ENCODE results near the gene TLCD1.

TLCD1 gene, protein sequence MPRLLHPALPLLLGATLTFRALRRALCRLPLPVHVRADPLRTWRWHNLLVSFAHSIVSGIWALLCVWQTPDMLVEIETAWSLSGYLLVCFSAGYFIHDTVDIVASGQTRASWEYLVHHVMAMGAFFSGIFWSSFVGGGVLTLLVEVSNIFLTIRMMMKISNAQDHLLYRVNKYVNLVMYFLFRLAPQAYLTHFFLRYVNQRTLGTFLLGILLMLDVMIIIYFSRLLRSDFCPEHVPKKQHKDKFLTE

DNA sequence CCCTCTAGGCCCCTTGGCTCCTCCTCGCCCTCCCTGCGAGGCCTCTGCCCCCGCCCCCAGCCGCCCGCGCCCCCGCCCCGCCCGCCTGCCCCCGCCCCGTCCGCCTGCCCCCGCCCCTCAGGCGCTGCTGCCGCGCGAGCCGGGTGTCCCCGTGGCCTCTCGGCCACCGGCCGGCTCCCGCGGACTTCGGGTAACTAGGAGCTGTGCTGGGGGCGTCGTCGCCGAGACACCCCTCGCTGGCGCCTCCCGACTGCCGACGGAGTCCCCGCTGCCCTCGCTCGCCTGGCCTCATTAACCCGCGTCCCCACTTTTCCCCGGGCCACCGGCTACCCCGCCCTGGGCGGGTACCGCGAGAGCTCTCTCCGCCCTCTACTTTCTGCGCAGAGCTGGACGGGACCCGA lies at the start of gene TLCD1:
TSS of gene TLCD1 (minus strand) at position 8 of the 401 bp plus-strand sequence. CDS start 136 bp downstream, outside the sequence.
- DNase-seq (ENCODE audit: low spot score) = peak; percentile 71

DNA sequence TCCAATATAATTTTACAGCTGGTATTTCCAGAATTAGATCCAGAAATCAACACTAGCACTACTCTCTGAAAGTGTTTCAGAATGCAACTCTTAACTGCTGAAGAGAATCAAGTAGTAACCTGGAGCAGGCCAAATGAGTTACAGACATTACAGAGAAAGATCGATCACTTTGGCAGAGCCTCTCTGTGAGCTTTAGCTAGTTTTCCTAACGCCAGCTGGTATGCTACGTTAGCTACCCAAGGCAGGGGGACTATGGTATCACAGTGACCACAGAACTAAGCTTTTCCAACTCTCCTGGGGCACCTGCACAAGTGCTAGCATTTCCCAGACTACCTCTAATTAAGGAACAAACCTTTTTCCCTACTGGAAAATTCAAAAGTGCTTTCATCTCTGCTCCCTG lies 48.2 kb upstream of the TLCD1 start:
- DNase-seq (ENCODE audit: low spot score) = no peak

DNA sequence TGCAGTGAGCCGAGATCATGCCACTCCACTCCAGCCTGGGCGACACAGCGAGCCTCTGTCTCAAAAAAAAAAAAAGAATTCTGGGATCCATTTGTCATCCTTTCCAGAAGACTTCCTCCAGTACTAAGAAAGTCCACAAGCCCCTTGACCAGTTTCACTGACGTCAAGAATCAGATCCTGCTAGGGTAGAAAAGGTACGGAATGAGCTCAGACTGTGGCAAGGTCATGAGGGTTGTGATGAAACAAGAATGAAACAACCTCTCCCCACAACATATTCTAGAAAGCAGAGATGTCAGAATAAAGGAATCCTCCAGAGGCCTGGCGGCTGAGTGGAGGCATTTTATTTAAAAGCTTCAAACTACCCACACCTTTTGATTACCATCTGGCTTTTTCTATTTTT lies 47.7 kb upstream of the TLCD1 start:
- DNase-seq (ENCODE audit: low spot score) = no peak

DNA sequence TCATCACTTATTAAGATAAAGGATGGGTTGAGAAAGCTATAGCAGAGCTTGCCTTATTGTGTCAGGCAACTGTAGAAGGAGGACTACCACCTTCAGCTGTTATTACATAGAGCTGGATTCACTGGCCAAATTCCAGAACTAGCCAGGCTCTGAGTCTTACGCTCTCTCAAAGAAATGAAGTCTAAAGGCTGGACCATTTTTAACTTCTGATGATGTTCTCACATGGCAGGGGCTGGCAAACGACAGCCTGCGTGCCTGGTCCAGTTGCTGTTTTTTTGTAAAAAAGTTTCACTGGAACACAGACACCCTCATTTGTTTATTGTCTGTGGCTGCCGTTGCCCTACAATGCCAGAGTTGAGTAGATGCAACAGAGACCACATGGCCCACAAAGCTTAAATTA lies 39.0 kb upstream of the TLCD1 start:
- no peak for DNase-seq (ENCODE audit: low spot score)

DNA sequence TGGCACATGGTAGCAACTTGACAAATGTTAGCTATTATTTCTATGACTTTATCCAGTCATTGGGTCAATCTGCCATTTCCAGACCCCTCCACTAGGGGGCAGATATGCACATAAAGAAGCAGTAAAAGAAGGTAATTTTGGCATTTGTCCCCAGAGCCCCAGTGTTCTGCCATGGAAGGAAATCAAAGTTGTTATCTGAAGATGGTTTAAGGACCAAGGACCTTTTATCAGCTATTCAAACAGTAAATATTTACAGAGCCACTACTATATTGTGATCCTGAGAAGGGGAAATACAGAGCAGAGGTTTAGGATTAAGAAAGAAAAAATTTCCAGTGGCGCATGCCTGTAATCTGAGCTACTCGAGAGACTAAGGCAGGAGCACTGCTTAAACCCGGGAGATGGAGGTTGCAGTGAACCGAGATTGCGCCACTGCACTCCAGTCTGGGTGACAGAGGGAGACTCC lies 37.8 kb upstream of the TLCD1 start:
- peak; percentile 88 for DNase-seq (ENCODE audit: low spot score)

DNA sequence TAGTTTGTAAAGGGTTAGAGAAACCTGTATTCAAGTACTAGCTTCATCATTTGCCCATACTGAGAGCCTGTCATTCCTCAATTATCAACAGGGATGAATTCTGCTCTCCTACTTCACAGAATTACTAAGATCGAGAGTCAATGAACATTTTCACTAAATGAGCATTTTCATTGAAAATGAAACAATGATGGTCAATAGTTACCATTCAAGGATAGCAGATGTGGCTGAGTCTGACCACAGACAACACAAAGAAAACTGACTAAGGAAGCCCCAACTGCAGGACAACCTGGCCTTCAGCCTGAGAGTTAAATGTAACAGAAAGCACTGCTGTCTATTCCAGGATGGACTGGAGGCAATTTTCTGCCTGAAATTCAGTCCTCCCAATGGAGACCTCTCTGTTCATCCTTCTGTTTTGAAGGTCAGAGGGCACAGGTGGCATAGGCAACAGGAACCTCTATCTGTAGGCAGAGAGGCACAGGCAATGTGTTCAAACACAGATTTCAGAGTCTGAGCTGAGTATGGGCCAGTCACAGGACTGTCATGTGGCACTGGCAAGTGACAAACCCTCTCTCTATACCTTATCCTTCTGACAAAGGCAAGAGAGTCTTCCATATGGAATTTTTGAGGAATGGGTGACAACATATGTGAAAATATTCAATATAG lies 37.2 kb upstream of the TLCD1 start:
- DNase-seq (ENCODE audit: low spot score) = no peak

DNA sequence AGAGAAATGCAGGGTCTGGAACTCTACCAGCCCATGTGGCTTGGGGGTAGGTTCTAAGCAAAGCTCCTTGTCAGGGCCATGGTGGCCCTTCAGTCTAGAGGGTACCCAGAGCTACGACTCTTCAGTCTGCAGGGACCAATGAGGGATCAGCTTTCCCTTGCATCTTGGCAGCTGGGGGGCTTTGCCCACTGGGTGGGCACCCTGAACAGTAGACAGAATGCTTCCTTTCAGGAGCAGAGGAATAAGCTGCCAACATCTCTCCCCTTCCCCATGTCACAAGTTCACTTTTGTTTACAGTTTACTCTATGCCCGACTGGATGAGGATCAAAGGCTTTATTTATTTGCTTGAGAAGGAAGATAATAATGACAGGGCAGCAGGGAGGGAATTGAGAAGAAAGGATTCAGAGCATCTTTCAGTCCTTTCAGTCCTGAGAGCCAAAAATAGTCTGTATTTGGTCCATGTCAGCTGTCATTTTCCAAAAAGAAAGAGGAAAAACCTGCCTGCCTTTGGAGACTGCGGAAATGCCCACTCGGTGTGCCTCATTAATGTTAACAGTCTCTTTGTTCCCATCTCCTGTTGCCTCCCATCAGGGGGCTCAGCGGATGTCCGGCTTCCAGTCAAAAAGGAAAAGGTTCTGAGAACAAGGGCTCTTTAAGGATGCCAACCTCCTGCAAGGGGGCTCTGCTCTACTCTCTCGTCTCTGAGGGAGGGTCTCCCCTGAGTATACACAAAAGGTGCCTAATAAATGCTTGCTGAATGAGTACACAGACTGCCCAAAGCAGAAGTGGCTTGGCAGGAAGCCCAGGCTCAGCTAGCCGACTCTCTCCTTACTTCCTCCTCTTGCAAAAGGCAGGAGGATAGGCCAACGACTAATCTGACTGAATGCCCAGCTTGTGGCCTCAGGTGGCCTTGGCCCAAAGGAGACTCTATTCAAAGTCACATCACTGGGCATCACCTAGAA lies 34.8 kb upstream of the TLCD1 start:
- DNase-seq (ENCODE audit: low spot score) = no peak

DNA sequence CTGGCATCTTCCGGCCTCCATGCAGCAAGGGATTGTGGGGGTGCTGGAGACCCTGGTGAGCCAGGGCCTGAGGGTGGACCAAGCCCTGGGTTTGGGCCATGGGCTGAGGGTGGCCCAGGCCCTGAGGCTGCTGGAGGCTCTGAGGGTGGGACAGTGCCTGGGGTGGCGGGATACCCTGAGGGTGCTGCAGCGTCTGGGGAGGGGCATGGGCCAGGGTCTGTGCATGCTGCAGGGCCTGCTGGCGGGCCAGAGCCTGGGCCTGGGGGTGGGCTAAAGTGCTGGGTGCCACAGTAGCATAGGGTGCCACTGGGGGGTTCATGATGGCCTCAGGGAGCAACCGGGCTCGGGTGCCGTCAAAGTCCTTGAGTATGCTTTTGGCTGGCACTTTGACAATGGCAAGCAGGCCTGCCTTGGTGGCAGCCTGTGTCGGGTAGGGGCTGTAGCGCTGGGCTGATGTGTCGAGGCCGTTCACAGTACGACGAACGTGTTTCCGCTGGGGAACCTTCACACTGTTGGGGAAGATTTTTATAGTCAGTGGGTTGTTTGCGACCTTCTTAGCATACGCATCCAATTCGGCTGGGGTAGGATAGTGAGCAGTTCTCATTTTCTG lies 33.3 kb upstream of the TLCD1 start:
- DNase-seq (ENCODE audit: low spot score) = no peak

DNA sequence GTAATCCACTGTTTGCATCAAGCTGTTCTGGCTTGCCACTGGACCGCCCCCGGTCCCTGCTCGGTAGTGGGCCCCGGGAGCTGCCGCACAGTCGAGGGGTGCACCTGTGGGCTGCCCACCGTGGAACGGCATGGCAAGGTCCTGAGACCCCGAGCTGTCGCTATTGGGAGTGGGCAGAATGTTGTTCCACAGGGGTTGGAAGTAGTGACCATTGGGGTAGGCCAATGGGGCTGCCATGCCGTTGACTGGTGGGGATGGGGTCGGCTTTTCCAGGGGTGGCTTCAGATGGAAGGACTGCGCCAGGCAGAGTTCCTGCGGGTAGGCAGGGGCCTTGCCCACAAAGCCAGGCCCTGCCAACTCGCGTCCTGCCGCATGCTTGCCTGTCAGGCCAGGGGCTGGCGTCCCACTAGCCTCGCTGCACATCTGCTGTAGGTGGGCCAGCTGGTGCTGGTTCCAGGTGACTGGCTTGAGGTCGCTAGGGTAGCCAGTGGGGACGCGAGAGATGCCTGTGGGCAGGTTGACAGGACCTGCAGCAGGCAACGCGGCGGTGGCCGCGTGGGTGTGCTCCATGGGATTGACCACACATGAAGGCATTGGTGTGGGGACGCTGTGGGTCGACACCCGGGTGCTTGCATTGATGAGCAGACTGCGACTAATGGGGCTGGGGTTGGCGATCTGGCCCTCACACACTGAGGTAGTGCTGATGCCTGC lies 32.5 kb upstream of the TLCD1 start:
- no peak for DNase-seq (ENCODE audit: low spot score)

DNA sequence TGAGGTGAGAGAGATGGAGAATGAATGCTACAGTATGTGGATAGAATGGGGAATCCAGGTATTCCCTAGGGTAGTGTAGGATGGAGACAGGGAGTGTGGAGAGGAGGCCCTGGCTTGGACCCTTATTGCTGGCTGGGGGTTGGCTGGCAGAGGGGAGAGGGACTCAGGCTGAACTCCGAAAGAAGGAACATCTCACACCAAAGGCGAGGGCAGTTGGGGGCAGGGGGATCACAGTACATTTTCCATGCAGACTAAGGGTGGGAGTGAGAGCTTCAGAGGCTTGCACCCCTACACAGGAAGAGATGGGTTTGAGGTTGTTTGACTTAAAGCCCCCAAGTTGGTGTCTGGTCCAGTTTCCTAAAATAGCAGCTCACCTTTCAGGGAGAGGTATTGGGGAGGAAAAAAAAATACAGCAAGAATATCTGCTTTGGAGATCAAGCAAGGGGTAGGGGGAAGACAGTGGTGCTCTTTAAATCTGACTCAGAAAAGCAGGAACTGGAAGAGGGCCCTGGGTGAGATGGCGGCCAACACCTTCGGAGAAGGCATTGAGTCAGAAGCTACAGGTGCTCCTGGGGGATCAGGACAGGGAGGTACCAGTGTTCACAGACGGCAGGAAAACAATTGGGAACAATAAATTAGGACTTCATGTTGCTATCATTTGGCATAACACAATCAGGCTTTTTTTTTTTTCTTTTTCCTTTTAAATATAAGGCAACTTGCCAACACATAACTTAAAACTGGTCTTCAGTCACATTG lies 30.2 kb upstream of the TLCD1 start:
- DNase-seq (ENCODE audit: low spot score) = no peak

DNA sequence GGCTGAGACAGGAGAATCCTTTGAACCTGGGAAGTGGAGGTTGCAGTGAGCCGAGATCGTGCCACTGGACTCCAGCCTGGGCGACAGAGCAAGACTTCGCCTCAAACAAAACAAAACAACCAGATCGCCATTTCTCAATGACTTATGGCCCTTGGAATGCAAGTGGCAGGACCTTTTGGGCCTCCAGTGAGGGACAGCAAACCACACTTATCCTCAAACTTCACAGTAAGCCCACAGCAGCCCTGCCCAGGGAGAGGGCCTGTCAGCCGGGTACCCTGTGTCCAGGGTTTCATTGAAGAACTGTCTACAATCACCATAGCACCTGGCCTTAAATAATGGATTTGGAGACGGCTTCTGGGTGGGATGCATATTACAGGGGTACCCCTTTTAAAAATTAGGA lies 29.5 kb upstream of the TLCD1 start:
- no peak for DNase-seq (ENCODE audit: low spot score)

DNA sequence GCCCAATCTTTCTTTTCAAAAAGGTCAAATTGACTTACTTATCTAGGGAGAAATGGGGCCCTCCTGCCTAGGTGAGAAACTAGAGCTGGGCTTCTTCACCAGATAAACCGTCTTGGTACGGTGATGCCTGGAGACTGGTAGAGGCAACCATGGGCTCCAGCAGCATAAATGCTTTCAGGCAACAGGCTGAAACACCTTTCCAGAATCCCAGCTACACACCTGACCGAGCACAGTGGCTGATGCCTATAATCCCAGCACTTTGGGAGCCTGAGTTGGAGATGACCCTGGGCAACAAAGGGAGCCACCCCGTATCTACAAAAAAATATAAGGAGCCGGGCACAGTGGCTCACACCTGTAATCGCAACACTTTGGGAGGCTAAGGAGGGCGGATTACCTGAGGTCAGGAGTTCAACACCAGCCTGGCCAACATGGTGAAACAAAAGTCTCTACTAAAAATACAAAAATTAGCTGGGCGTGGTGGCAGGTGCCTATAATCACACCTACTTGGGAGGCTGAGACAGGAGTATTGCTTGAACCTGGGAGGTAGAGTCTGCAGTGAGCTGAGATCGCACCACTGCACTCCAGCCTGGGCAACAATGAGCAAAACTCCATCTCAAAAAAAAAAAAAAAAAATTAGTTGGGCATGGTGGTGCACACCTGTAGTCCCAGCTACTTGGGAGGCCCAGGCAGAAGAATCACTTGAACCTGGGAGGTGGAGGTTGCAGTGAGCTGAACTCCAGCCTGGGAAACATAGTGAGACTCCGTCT lies 25.8 kb upstream of the TLCD1 start:
- no peak for DNase-seq (ENCODE audit: low spot score)

DNA sequence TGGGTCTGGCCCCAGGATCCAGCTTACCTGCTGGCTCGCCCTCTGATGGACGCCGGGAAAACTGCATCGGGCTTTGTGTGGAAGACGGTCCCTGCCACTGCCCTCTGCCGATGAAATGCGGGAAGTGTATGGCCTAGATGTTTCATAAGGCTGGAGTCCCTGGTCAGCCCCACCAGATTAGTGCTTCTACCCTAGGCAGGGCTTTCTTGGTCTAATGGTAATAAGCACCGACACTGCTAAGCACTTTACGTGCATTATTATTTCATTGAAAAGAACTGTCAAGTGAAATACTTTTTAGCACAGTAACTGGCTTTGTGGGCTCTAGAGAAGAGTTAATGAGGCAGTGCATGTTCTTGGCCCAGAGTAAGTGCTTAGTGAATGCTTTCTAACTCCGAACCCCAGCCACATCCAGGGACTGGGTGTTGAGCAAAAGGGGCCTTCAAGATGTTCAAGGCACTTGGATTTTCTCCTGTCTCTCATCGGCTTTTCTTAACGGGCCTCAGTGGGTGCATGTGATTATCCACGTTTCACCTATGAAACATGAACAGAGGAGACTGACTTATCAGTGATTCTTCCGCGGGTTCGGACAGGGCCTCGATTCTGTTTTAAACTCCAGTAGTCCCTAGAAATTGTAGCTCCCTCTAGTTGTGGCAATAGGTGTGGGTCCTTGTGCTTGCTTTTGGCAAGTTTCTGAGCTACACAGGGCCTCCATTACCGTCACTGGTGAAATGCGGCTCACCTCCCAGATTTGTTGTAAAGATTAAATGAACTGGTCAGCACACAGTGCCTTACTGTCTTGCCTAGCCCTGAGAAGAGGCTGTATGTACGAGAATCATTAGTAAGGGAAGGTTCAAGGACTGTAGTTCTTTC lies 24.4 kb upstream of the TLCD1 start:
- peak; percentile 93 for DNase-seq (ENCODE audit: low spot score)

DNA sequence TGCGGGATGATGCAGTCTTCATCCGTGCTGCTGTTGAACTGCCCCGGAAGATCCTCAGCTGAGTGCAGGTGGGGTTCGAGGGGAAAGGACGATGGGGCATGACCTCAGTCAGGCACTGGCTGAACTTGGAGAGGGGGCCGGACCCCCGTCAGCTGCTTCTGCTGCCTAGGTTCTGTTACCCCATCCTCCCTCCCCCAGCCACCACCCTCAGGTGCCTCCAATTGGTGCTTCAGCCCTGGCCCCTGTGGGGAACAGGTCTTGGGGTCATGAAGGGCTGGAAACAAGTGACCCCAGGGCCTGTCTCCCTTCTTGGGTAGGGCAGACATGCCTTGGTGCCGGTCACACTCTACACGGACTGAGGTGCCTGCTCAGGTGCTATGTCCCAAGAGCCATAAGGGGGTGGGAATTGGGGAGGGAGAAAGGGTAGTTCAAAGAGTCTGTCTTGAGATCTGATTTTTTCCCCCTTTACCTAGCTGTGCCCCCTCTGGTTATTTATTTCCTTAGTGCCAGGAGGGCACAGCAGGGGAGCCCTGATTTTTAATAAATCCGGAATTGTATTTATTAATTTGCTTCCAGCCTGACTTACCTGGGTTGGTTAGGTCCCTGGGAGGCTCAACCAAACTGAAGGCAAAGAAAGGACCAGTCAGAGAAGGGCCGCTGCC lies 23.6 kb upstream of the TLCD1 start:
- no peak for DNase-seq (ENCODE audit: low spot score)

DNA sequence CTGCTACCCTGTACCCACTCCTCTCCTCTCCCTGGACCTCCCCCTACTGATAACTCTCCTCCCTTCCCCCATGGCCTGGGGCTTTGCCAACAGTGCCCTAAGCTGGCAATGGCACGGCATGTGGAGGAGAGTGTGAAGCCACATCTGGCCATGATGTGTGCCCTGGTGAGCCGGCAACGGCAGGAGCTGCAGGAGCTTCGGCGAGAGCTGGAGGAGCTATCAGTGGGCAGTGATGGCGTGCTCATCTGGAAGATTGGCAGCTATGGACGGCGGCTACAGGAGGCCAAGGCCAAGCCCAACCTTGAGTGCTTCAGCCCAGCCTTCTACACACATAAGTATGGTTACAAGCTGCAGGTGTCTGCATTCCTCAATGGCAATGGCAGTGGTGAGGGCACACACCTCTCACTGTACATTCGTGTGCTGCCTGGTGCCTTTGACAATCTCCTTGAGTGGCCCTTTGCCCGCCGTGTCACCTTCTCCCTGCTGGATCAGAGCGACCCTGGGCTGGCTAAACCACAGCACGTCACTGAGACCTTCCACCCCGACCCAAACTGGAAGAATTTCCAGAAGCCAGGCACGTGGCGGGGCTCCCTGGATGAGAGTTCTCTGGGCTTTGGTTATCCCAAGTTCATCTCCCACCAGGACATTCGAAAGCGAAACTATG lies 23.0 kb upstream of the TLCD1 start:
- DNase-seq (ENCODE audit: low spot score) = no peak

DNA sequence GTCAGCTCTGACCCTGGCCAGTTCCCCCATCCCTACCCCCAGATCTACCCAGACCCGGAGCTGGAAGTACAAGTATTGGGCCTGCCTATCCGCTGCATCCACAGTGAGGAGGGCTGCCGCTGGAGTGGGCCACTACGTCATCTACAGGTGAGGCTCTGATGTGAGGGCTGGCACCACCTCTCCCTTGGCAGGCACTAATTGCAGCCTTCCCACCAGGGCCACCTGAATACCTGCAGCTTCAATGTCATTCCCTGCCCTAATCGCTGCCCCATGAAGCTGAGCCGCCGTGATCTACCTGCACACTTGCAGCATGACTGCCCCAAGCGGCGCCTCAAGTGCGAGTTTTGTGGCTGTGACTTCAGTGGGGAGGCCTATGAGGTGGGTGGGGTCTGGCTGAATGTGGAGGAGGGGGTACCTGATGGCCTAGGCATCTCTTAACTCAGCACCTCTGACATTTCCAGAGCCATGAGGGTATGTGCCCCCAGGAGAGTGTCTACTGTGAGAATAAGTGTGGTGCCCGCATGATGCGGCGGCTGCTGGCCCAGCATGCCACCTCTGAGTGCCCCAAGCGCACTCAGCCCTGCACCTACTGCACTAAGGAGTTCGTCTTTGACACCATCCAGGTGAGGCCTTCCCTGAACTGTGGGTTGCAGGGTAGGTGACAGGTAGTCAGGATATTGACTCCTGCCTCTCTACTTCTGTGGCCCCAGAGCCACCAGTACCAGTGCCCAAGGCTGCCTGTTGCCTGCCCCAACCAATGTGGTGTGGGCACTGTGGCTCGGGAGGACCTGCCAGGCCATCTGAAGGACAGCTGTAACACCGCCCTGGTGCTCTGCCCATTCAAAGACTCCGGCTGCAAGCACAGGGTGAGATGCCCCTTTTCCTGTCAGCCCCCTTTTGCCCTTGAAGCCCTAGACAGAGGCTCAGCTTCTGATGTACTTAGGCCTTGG lies 22.0 kb upstream of the TLCD1 start:
- no peak for DNase-seq (ENCODE audit: low spot score)

Data from hematopoietic multipotent progenitor cell treated with erythropoietin and hydrocortisone succinate and interleukin-3 and kit ligand, for 15 days (in vitro differentiated cells).